ENCODE measurements around the gene PTMA. TPM values are rescaled to one million over a fixed set of nuclear protein-coding genes. Genes with fewer than 3 reads are reported as not detected.
A peak's percentile ranks its signal among the peaks of the same experiment; 100 is the strongest.

PTMA gene
- total RNA-seq, 1 experiment from 2014 or later, result 2,752 TPM

- BruUV-seq (replicated peaks), result no TSS peak
- RAD21 ChIA-PET (ENCODE audit: low non-redundant PET in 1 of 2, low total read pairs in 2 of 2, uncharacterized antibody in 2 of 2, unreplicated experiment in 2 of 2), result interaction anchor here in 1 of 2 experiments (1.0 kb wide), 1 partner anchor 51 kb away, joined by 3 read pairs; no protein-coding TSS in a partner anchor
- Histone ChIP-seq H3K27me3 (ENCODE audit: insufficient read depth, low read length) (no peaks in the 10 kb centered on the region), H3K4me1 (ENCODE audit: control insufficient read depth in 1 of 2, insufficient read depth in 2 of 2, low read length in 2 of 2) (peaks cover 32 to 80% of the 10 kb centered on the region in 2 experiments), H3K79me2 (ENCODE audit: insufficient read depth, low read length) (no peaks in the 10 kb centered on the region), H3K4me3 (replicated peaks in 1 of 2; ENCODE audit: low read depth in 1 of 2, low read length in 2 of 2) (peak overlapping the region; percentile 56 to 62), H4K20me1 (ENCODE audit: insufficient read depth) (no peaks in the 10 kb centered on the region), H3K27ac (ENCODE audit: low read depth, low read length) (peak overlapping the region; percentile 99), H3K9me2 (ENCODE audit: insufficient read depth) (no peaks in the 10 kb centered on the region), H3K36me3 (ENCODE audit: control insufficient read depth in 1 of 2, insufficient read depth in 2 of 2, low read length in 2 of 2) (no peaks in the 10 kb centered on the region), H2AFZ (ENCODE audit: low read depth, low read length, poor library complexity, severe bottlenecking) (no peak overlapping the region), H3K9ac (ENCODE audit: low read length) (peak overlapping the region; percentile 73), H3K4me2 (ENCODE audit: low read length) (peak overlapping the region; percentile 86), H3K9me3 (ENCODE audit: control insufficient read depth in 1 of 2, insufficient read depth in 1 of 2, low read depth in 1 of 2, low read length in 2 of 2) (no peaks in the 10 kb centered on the region)
- DNase-seq (ENCODE audit: low read depth, low spot score) (no peak), ATAC-seq (no peak)
- POLR2A ChIA-PET, result interaction anchor here (1.1 to 1.9 kb wide), 3 partner anchors 10 to 44 kb away, joined by 3 to 10 read pairs (median 4); no protein-coding TSS in a partner anchor
- TF ChIP-seq FOSL1 (IDR thresholded peaks at IDR 0.05; ENCODE audit: low read depth) (no peak), SRF (IDR thresholded peaks at IDR 0.05; ENCODE audit: low read depth) (no peak), ZNF274 (IDR thresholded peaks at IDR 0.05; ENCODE audit: low read depth, low read length) (no peak), CTCF (IDR thresholded peaks at IDR 0.05 in 2 of 3, conservative IDR thresholded peaks at IDR 0.05 in 1 of 3; ENCODE audit: borderline replicate concordance in 1 of 3, insufficient read depth in 1 of 3, low read depth in 2 of 3, low read length in 2 of 3) (no peak), SP1 (IDR thresholded peaks at IDR 0.05; ENCODE audit: low read depth) (no peak)
- TF ChIP-seq, protein P1, sequence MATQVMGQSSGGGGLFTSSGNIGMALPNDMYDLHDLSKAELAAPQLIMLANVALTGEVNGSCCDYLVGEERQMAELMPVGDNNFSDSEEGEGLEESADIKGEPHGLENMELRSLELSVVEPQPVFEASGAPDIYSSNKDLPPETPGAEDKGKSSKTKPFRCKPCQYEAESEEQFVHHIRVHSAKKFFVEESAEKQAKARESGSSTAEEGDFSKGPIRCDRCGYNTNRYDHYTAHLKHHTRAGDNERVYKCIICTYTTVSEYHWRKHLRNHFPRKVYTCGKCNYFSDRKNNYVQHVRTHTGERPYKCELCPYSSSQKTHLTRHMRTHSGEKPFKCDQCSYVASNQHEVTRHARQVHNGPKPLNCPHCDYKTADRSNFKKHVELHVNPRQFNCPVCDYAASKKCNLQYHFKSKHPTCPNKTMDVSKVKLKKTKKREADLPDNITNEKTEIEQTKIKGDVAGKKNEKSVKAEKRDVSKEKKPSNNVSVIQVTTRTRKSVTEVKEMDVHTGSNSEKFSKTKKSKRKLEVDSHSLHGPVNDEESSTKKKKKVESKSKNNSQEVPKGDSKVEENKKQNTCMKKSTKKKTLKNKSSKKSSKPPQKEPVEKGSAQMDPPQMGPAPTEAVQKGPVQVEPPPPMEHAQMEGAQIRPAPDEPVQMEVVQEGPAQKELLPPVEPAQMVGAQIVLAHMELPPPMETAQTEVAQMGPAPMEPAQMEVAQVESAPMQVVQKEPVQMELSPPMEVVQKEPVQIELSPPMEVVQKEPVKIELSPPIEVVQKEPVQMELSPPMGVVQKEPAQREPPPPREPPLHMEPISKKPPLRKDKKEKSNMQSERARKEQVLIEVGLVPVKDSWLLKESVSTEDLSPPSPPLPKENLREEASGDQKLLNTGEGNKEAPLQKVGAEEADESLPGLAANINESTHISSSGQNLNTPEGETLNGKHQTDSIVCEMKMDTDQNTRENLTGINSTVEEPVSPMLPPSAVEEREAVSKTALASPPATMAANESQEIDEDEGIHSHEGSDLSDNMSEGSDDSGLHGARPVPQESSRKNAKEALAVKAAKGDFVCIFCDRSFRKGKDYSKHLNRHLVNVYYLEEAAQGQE (IDR thresholded peaks at IDR 0.05; ENCODE audit: low read depth), result no peak
- CTCF ChIA-PET, result interaction anchor here (1.3 kb wide), 1 partner anchor 10 kb away, joined by 4 read pairs; no protein-coding TSS in a partner anchor
- intact Hi-C loops (cut with micrococcal nuclease), result loop anchor here (1.0 kb wide), 2 partner anchors 21 to 44 kb away; no protein-coding TSS in a partner anchor
These were observed 45.4 kb upstream of the PTMA start for GRCh38 chr2:231662811-231663457.
